HG03342 (cell line): ENCODE measurements around the gene ARHGEF3.
A peak's percentile ranks its signal among the peaks of the same experiment; 100 is the strongest.

ENCODE experiments used
- ATAC-seq: cut with Tn5 transposase; IDR thresholded peaks from one replicate; pipeline ENCODE4 v1.9.1; 2021; ENCODE audit warnings: mild to moderate bottlenecking, moderate library complexity; ENCODE audit not compliant: unreplicated experiment

The ARHGEF3 gene

GRCh38 chr3:56801662-56802377 is at the start of gene ARHGEF3:
ARHGEF3 (minus strand) TSS chr3:56801949; CDS start chr3:56801798, 151 bp downstream.
- ATAC-seq = peak; percentile 79

GRCh38 chr3:56849698-56850097 is 47.9 kb upstream of the ARHGEF3 start:
- no peak for ATAC-seq

GRCh38 chr3:56845505-56845904 is 43.8 kb upstream of the ARHGEF3 start:
- ATAC-seq = no peak

GRCh38 chr3:56844536-56844935 is 42.8 kb upstream of the ARHGEF3 start:
- ATAC-seq = no peak

GRCh38 chr3:56839784-56840715 is 38.3 kb upstream of the ARHGEF3 start:
- no peak for ATAC-seq

- ATAC-seq = no peak
Observed at GRCh38 chr3:56838448-56838847, 36.7 kb upstream of the ARHGEF3 start.

GRCh38 chr3:56837196-56837955 is 35.6 kb upstream of the ARHGEF3 start:
- peak; percentile 75 for ATAC-seq

GRCh38 chr3:56836276-56837163 is 34.8 kb upstream of the ARHGEF3 start:
- no peak for ATAC-seq

- ATAC-seq = no peak
Observed at GRCh38 chr3:56835650-56836227, 34.0 kb upstream of the ARHGEF3 start.

GRCh38 chr3:56833536-56833935 is 31.8 kb upstream of the ARHGEF3 start:
- no peak for ATAC-seq

- no peak for ATAC-seq
Observed at GRCh38 chr3:56833022-56833421, 31.3 kb upstream of the ARHGEF3 start.

GRCh38 chr3:56831572-56831971 is 29.8 kb upstream of the ARHGEF3 start:
- no peak for ATAC-seq

- ATAC-seq = no peak
Observed at GRCh38 chr3:56830884-56831283, 29.1 kb upstream of the ARHGEF3 start.

- no peak for ATAC-seq
Observed at GRCh38 chr3:56829533-56829932, 27.8 kb upstream of the ARHGEF3 start.

- no peak for ATAC-seq
Observed at GRCh38 chr3:56826831-56827722, 25.3 kb upstream of the ARHGEF3 start.

- ATAC-seq = no peak
Observed at GRCh38 chr3:56825567-56826438, 24.1 kb upstream of the ARHGEF3 start.

- ATAC-seq = no peak
Observed at GRCh38 chr3:56823984-56824703, 22.4 kb upstream of the ARHGEF3 start.
